PFSK-1 (cell line): ENCODE data around the gene DAPK1.

ENCODE experiments used
- FOXP2 ChIP-seq: optimal IDR thresholded peaks from 2 replicates; pipeline ENCODE3; 2011; ENCODE audit warnings: borderline replicate concordance, control low read depth, inconsistent platforms; ENCODE audit not compliant: insufficient read depth; ENCODE audit errors: extremely low read length, extremely low read depth
- POLR2AphosphoS5 ChIP-seq: IDR thresholded peaks from 2 replicates; pipeline ENCODE4 v1.6.1; 2012; ENCODE audit warnings: low read depth, mild to moderate bottlenecking, control low read depth, low read length, moderate library complexity
- SIN3A ChIP-seq: IDR thresholded peaks from 2 replicates; pipeline ENCODE4 v1.6.1; 2012; ENCODE audit warnings: mild to moderate bottlenecking, low read length, moderate library complexity, borderline replicate concordance; ENCODE audit not compliant: insufficient read depth
- TAF1 ChIP-seq: IDR thresholded peaks from 2 replicates; pipeline ENCODE4 v1.6.1; 2012; ENCODE audit warnings: low read length, control low read depth, borderline replicate concordance; ENCODE audit not compliant: insufficient read depth
- TF ChIP-seq, protein P1 (sequence below), 2 experiments: IDR thresholded peaks; 2 replicates each; pipeline versions ENCODE4 v1.6.1 to v1.8.0; 2011 to 2012; ENCODE audit warnings: low read depth in 2 of 2, low read length in 2 of 2, control low read depth in 1 of 2, inconsistent platforms in 1 of 2, mild to moderate bottlenecking in 1 of 2, moderate library complexity in 1 of 2; ENCODE audit not compliant: insufficient read depth in 1 of 2

Gene DAPK1

GRCh38 chr9:87713278-87713987 lies 215.8 kb downstream of the DAPK1 start:
- TF ChIP-seq, protein P1, sequence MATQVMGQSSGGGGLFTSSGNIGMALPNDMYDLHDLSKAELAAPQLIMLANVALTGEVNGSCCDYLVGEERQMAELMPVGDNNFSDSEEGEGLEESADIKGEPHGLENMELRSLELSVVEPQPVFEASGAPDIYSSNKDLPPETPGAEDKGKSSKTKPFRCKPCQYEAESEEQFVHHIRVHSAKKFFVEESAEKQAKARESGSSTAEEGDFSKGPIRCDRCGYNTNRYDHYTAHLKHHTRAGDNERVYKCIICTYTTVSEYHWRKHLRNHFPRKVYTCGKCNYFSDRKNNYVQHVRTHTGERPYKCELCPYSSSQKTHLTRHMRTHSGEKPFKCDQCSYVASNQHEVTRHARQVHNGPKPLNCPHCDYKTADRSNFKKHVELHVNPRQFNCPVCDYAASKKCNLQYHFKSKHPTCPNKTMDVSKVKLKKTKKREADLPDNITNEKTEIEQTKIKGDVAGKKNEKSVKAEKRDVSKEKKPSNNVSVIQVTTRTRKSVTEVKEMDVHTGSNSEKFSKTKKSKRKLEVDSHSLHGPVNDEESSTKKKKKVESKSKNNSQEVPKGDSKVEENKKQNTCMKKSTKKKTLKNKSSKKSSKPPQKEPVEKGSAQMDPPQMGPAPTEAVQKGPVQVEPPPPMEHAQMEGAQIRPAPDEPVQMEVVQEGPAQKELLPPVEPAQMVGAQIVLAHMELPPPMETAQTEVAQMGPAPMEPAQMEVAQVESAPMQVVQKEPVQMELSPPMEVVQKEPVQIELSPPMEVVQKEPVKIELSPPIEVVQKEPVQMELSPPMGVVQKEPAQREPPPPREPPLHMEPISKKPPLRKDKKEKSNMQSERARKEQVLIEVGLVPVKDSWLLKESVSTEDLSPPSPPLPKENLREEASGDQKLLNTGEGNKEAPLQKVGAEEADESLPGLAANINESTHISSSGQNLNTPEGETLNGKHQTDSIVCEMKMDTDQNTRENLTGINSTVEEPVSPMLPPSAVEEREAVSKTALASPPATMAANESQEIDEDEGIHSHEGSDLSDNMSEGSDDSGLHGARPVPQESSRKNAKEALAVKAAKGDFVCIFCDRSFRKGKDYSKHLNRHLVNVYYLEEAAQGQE (IDR thresholded peaks at IDR 0.05; ENCODE audit: insufficient read depth in 1 of 2, low read depth in 2 of 2, low read length in 2 of 2): 0 out of 4 replicates have a peak, but pooled peaks of 1 of the 2 experiments have one; percentile 9
- TF ChIP-seq FOXP2: no peak

GRCh38 chr9:87713988-87714330 lies 216.3 kb downstream of the DAPK1 start:
- TF ChIP-seq, protein P1 (IDR thresholded peaks at IDR 0.05; ENCODE audit: insufficient read depth in 1 of 2, low read depth in 2 of 2, low read length in 2 of 2): no peak
- no peak for TF ChIP-seq TAF1
- TF ChIP-seq SIN3A: no peak
- TF ChIP-seq FOXP2: no peak
- no peak for TF ChIP-seq POLR2AphosphoS5

DNA sequence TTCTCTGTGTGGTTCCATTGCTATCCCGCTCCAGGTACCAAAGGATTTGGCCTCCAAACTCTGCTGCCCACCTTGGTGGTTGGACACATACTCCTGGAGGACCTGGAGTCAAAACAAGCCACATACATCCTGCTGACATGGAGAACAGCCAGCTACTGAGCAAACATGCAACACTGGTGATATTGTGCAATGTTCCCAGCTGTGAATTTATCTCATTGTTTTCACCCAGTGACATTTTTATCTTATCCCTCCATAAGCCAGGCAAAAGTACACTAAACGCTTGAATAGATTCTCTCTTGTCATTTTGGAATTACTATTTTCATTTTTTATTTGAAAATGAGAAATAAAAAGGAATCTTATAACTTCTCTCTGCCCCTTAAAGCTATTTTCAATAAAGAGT lies 217.2 kb downstream of the DAPK1 start:
- TF ChIP-seq TAF1: no peak
- TF ChIP-seq, protein P1 (IDR thresholded peaks at IDR 0.05; ENCODE audit: insufficient read depth in 1 of 2, low read depth in 2 of 2, low read length in 2 of 2): no peak
- TF ChIP-seq SIN3A: no peak
- TF ChIP-seq FOXP2: no peak
- TF ChIP-seq POLR2AphosphoS5: no peak

DNA sequence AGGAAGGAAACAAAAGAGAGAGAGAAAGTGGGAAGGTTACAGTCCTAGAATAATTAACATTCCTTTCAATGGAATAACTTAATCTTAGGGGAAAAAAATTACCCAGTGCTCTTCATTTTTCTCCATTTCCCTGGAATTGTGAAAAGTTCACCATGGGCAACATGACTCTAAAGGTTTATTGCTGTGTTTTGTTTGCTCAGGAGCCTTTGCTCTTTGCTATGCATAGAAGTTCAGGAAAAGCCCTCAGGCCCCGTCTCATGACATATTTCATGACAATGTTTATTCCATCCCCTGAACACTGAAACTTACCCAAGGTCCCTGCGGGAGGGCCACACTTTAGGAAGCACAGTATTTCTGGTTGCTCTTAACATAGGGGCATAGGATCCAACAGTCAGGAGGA lies 218.5 kb downstream of the DAPK1 start:
- TF ChIP-seq FOXP2 (no peak), SIN3A (no peak), POLR2AphosphoS5 (no peak), TAF1 (no peak)
- TF ChIP-seq, protein P1 (IDR thresholded peaks at IDR 0.05; ENCODE audit: insufficient read depth in 1 of 2, low read depth in 2 of 2, low read length in 2 of 2): no peak

DNA sequence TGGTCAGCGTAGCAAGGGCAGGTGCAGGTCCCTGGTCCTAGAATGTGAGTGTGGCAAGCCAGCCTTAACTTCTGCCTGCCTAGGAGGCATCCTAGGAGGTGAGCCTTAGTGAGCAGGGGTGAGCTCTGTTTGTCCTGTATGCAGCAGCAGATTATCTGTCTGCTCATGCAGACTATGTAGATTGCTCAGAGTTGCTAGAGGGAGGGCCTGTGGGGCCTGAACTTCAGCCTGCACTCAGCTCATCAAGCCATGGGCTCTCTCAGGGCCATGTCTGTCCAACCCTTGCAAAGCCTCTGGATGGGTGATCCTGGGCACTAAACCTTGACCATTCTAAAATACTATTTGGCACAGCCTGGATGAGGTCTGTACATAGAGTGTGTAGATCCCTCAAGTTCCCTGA lies 219.8 kb downstream of the DAPK1 start:
- TF ChIP-seq, protein P1 (IDR thresholded peaks at IDR 0.05; ENCODE audit: insufficient read depth in 1 of 2, low read depth in 2 of 2, low read length in 2 of 2): no peak
- TF ChIP-seq SIN3A: no peak
- TF ChIP-seq TAF1: no peak
- TF ChIP-seq FOXP2: no peak
- no peak for TF ChIP-seq POLR2AphosphoS5
